Stimulated activated memory B cell treated with anti-CD40 and anti-IgM and Interleukin-4, amounts not matched to agents 10 μg/mL and 1 μg/mL and 100 μg/mL, for 72 hours (primary cell): Measurements from ENCODE around the gene KLHDC8A.
"Not testable (repeated sequence)": the region's sequence is repeated elsewhere in the genome, so short reads cannot be mapped to it uniquely, and the experiment has no call there.

ENCODE experiments used
- ATAC-seq: fragments of 150-1000 bp; cut with Tn5 transposase; 2 replicates; pipeline ENCODE4 v1.10.0; 2021
- H3K27ac Mint-ChIP-seq: one replicate; pipeline ENCODE4 v1.8.0; 2022; ENCODE audit warnings: mild to moderate bottlenecking, mixed read lengths
- H3K27me3 Mint-ChIP-seq: one replicate; pipeline ENCODE4 v1.8.0; 2022; ENCODE audit warnings: mixed read lengths
- H3K36me3 Mint-ChIP-seq: one replicate; pipeline ENCODE4 v1.8.0; 2022; ENCODE audit warnings: mixed read lengths
- H3K4me1 Mint-ChIP-seq: one replicate; pipeline ENCODE4 v1.8.0; 2022; ENCODE audit warnings: mixed read lengths
- H3K4me3 Mint-ChIP-seq: one replicate; pipeline ENCODE4 v1.8.0; 2022; ENCODE audit warnings: mild to moderate bottlenecking, moderate library complexity, mixed read lengths
- H3K9me3 Mint-ChIP-seq: one replicate; pipeline ENCODE4 v1.8.0; 2022; ENCODE audit warnings: mixed read lengths

The KLHDC8A gene

DNA sequence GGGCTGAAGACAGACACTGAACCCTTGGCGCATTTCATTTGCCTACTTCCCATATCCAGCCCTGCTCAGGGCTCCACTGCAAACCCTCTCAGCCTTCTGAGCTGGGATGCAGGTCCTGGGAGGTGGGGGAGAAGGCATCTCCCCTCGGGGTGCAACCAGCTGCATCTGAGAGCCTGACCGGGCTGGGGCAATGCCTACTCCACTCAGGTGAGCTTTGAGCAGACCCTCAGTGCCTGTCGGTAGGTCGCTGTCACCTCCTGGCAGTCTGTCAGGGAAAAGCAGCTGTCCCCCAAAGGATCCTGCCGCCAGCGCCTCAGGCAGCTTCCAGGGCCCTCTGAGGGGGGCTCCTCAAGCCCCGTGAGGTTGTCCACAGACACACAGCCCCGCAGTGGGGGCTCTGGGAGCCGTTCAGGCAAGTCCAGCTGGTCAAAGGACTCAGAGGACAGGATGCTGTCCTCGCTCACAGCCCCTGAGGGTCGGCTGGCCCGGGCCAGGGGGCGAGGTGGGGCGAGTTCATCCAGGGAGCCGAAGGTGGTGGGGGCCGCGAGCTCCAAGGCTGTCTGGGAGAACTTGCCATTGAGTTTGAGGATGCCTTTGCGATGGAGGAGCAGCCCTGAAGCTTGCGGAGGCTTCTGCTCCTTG lies 53.4 kb downstream of the KLHDC8A start:
- no peak overlapping the region for H3K27ac Mint-ChIP-seq
- ATAC-seq = no peak
- H3K36me3 Mint-ChIP-seq = peaks cover 70% of the 10 kb centered on the region
- no peaks in the 10 kb centered on the region for H3K9me3 Mint-ChIP-seq
- no peaks in the 10 kb centered on the region for H3K27me3 Mint-ChIP-seq
- H3K4me3 Mint-ChIP-seq = no peak overlapping the region
- peaks cover 59% of the 10 kb centered on the region for H3K4me1 Mint-ChIP-seq

DNA sequence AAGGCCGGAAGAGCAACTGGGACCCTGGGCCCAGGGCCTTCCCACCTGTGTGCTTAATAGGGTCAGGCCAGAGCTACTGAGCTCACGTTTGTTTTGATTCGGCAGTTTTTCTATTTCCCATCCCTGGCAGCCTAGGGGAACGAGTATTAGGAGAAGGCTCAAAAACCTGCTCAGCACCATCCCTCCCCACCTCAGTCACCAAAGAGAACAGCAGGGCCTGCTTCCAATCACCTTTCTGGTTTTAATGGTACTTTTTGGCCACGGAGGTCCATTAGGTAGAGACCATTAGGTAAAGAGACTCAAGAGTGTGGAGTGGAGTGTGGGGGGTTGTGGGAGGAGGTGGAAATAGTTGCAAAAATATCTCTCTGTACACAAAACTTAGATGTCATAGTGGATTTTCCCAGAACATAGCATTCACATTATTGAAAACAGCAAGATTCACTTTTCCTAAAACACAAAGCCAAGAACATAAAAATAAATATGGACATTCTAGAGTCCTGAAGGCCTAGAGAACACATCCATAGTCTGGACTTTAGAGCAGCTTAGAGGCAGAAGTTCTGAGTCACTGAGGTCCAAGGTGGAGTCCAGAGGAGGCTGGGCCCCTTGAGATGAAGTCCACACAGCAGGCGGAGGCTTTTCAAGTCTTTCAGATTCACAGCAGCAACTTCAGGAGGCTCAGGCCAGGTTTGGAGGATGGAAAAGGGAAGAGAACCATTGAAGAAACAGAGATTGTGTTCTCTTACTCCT lies 54.7 kb downstream of the KLHDC8A start:
- Mint-ChIP-seq H3K27me3 (no peaks in the 10 kb centered on the region), H3K27ac (peak overlapping the region; percentile 56), H3K4me1 (peaks cover 58% of the 10 kb centered on the region)

DNA sequence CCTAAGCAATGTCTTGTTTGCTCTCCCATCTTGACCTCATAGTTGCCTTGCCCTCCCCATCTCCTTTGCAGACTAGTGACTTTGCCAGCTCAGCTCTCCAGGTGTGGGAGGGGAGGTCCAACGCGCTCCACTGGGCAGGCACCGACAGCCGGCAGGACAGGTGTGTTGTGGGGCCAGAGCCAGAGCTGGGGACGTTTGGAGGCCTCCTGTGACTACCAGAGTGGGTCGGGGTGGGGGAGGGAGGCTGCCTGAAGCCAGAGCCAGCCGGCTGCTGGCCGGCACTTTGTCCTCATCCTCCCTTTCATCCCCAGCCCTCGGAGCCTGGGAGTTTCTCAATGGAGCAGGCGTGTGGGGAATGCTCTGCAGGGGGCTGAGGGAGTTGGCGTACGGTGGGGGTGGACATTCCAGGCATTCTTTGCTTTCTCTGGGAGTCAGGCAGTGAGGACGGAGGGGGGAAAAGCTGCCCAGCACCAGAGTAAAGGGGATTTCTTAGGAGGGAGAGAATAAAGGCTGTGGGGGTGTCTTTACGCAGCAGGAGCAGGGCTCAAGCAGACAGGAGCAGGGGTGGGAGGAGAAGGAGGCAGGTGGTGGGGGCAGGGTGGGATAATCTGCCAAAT lies 55.4 kb downstream of the KLHDC8A start:
- peak overlapping the region; percentile 56 for H3K27ac Mint-ChIP-seq

More for the DNA sequence above, 54.7 kb downstream of the KLHDC8A start:
- Mint-ChIP-seq H3K4me3 (no peak overlapping the region), H3K36me3 (peaks cover 56% of the 10 kb centered on the region), H3K9me3 (no peaks in the 10 kb centered on the region)
- no peak for ATAC-seq

DNA sequence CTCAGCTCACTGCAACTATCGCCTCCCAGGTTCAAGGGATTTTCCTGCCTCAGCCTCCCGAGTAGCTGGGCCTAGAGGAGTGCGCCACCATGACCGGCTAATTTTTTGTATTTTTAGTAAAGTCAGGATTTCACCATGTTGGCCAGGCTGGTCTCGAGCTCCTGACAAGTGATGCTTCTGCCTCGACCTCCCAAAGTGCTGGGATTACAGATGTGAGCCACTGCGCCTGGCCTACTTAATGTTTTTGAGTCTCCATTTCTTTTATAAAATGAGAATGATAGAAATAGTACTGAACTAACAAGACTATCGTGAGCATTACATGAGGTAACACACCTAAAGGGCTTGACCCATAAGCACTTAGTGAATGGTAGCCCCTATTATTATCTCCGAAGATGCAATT lies 56.6 kb downstream of the KLHDC8A start:
- Mint-ChIP-seq H3K27ac (peak overlapping the region; percentile 56), H3K27me3 (no peaks in the 10 kb centered on the region), H3K9me3 (no peaks in the 10 kb centered on the region), H3K4me1 (peaks cover 68% of the 10 kb centered on the region), H3K4me3 (no peak overlapping the region), H3K36me3 (peaks cover 37% of the 10 kb centered on the region)
- ATAC-seq = no peak

More for the DNA sequence above, 55.4 kb downstream of the KLHDC8A start:
- peaks cover 49% of the 10 kb centered on the region for H3K36me3 Mint-ChIP-seq
- H3K9me3 Mint-ChIP-seq = no peaks in the 10 kb centered on the region
- H3K4me1 Mint-ChIP-seq = peaks cover 59% of the 10 kb centered on the region
- H3K4me3 Mint-ChIP-seq = peak overlapping the region; percentile 45
- peak; percentile 82 for ATAC-seq
- H3K27me3 Mint-ChIP-seq = no peaks in the 10 kb centered on the region

DNA sequence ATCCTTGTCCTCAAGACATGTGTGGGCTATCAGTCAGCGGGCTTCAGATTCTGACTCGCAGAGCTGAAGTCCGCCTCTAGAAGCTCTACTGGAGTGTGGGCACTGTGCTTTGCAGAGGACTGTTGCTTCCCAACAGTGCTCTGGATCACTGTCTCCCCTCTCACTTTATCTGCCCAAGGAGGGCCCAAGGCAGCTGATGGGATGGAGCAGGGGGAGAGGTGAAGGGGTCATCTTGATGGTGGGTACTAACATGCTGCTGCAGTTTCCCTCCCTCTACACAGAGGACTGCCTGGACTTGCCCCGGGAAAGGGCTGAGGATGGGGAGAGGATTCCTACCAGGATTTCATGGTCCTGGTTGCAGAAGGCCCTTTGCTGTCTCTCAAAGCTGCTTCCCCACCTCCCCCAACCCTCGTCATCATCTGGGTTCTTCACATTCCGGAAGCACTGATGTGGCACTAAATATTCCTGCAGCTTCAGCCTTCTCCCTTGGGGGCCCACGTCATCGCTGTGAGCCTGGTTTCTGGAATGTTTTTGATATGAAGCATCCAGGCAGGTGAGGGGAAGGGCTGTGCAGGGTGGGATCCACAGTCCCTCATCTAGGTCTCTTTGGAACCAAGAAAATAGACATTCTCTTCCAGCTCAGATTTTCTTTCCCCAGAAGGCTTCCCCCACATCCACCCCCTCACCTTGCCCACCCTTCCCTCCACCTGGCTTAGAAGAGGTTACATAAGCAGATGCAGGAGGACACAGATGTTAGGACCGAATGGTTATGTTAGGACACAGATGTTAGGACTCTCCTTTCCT lies 58.3 kb downstream of the KLHDC8A start:
- H3K4me1 Mint-ChIP-seq = peaks cover 76% of the 10 kb centered on the region
- H3K9me3 Mint-ChIP-seq = no peaks in the 10 kb centered on the region
- H3K4me3 Mint-ChIP-seq = no peak overlapping the region

DNA sequence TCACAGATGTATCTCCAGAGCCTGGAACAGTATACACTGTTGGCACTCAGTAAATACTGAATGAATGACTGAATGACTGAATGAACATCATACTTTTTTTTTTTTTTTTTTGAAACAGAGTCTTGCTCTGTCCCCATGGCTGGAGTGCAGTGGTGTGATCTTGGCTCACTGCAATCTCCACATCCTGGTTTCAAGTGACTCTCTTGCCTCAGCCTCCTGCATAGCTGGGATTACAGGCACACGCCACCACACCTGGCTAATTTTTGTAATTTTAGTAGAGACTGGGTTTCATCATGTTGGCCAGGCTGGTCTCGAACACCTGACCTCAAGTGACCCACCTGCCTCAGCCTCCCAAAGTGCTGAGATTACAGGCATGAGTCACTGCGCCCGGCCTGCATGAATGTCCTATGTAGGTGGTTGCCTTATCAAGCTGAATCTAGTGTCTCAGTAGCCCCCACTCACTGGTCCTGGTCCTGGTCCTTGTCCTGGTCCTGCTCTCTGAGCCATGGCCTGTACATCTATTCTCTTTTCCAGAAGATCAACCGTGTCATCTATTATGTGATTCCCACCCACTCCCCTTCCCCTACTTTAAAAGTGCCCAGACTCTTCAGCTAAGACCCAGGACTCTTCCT lies 59.1 kb downstream of the KLHDC8A start:
- H3K36me3 Mint-ChIP-seq = peaks cover 14% of the 10 kb centered on the region
- H3K4me1 Mint-ChIP-seq = peaks cover 74% of the 10 kb centered on the region
- not testable (repeated sequence) for H3K4me3 Mint-ChIP-seq, H3K9me3 Mint-ChIP-seq, ATAC-seq, H3K27me3 Mint-ChIP-seq
- H3K27ac Mint-ChIP-seq = peak overlapping the region; percentile 50

More for the DNA sequence above, 58.3 kb downstream of the KLHDC8A start:
- Mint-ChIP-seq H3K27ac (peak overlapping the region; percentile 50), H3K36me3 (peaks cover 20% of the 10 kb centered on the region), H3K27me3 (no peaks in the 10 kb centered on the region)
- no peak for ATAC-seq

DNA sequence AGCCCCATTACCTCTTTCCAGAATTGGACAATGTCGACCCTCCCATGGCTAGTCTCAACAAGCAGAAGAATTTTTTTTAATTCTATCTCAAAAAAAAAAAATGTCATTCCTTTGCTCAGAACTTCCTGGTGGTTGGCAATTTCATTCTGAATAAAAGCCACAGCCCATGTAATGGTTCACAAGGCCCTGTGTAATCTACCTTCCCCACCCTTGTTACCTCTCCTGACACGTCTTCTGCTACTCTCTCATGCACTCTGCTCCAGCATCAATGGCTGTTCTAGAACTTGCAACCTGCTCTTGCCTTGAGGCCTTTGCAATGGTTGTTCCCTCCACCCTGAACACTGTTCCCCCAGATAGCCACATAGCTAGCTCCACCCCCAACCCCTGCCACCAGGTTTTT lies 60.6 kb downstream of the KLHDC8A start:
- Mint-ChIP-seq H3K27ac (peak overlapping the region; percentile 50), H3K9me3 (no peaks in the 10 kb centered on the region), H3K36me3 (peaks cover under 1% of the 10 kb centered on the region), H3K4me3 (no peak overlapping the region), H3K27me3 (no peaks in the 10 kb centered on the region), H3K4me1 (peaks cover 73% of the 10 kb centered on the region)
- ATAC-seq = no peak

DNA sequence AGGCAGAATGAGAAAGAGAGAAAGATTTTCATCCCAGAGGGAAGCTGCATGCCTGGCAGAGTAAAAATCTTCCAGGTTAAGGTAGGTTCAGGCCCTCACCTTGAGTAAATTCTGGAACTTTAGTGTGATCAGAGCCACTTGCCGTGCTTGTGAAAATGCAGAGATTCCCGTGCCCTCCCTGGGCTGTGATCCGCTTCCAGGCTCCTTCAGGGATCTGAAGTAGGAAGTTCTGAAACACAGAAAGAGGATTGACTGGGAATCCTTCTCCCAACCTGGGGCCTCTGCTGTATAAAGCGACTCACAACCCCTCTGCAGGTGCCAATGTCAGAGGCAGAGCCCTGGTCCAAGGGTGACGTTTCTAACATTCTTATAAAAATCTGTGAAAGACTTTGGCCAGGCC lies 61.8 kb downstream of the KLHDC8A start:
- no peak for ATAC-seq
- H3K9me3 Mint-ChIP-seq = no peaks in the 10 kb centered on the region
- H3K4me1 Mint-ChIP-seq = peaks cover 62% of the 10 kb centered on the region
- peak overlapping the region; percentile 58 for H3K27ac Mint-ChIP-seq
- H3K27me3 Mint-ChIP-seq = no peaks in the 10 kb centered on the region
- H3K36me3 Mint-ChIP-seq = no peaks in the 10 kb centered on the region
- no peak overlapping the region for H3K4me3 Mint-ChIP-seq

DNA sequence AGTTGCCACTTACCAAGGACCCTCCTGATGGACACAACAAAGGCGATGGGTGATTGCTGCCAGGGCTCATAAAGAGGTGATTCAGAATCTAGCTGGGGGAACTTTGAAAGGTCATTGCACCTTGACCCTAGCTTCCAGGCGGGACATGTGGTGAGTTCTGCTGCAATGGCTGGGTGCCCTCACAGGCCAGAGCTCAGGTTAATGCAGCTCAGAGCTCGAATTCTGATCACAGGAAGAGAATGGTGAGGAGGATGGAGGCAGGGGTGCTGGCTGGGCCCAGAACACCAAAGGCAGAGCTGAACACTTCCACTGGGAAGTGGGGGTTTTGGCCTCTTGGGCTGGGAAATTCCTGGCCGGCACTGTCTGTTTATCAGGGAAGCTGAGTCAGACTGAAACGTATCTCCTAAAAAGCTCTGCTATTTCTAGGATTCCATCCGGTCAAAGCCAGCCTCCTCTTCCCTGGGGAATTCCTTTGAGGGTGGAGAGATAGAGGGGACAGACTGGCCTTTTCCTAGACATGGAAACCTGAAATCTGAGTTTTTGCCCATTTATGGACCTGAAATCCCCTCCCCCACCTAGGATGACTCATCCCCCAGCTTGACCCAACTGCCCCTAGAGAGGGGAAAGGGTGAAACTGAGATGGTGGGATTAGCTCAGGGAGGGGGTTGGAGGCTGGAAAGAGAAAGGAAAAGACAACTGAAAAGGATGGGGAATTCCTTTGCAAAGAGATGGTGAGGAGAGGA lies 62.4 kb downstream of the KLHDC8A start:
- no peak overlapping the region for H3K4me3 Mint-ChIP-seq
- peak; percentile 18 for ATAC-seq
- H3K27me3 Mint-ChIP-seq = no peaks in the 10 kb centered on the region
- no peaks in the 10 kb centered on the region for H3K9me3 Mint-ChIP-seq
- no peaks in the 10 kb centered on the region for H3K36me3 Mint-ChIP-seq
- peaks cover 63% of the 10 kb centered on the region for H3K4me1 Mint-ChIP-seq
- peak overlapping the region; percentile 58 for H3K27ac Mint-ChIP-seq

DNA sequence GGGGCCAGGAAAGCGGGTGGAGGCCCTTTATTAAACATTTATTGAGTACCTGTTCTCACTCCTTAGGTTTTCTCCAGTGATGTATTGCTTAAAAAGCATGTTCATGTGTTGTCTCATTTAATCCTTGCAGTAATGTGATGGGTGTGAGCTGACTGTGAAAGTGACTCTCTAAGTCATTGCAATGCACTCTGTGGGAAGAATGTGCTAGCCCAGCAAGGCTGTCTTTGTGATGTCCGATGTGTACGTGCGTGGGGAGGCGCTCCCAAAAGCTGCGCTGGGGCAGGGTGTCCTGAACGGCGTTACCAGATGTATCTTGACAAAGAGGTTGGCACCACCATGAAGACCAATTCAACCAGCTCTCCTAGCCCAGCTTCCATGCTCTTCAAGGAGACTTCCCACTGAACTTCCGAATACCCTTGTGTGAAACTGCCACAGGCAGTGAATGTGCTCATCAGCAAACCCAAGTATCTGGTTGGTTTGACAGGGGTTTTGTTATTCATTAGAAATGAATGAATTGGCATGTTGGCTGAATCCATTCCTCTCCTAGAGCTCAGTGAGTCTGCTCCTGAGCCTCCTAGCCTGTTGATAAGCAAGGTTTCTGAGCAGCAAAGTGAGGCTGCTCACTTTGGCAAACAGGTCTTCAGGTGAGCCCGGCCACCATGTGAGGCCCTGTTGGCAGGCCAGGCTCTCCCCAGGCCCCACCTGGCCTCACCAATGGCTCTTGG lies 63.2 kb downstream of the KLHDC8A start:
- Mint-ChIP-seq H3K27me3 (no peaks in the 10 kb centered on the region), H3K36me3 (no peaks in the 10 kb centered on the region), H3K4me1 (peaks cover 67% of the 10 kb centered on the region), H3K9me3 (no peaks in the 10 kb centered on the region), H3K4me3 (no peak overlapping the region), H3K27ac (peak overlapping the region; percentile 58)
- no peak for ATAC-seq

DNA sequence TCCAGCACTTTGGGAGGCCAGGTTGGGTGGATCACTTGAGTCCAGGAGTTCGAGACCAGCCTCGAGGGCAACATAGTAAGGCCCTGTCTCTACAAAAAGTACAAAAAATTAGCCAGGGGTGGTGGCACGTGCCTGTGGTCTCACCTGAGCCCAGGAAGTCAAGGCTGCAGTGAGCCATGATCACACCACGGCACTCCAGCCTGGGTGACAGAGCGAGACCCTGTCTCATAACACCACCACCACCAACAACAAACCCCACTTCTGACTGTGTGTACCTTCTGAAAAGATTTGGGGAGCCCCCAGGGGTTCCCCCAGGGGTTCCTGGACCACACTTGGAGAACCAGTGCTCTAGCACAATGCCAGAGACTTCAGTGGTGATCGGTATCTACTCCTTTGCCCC lies 65.1 kb downstream of the KLHDC8A start:
- peak; percentile 9 for ATAC-seq
- Mint-ChIP-seq H3K27me3 (no peaks in the 10 kb centered on the region), H3K9me3 (no peaks in the 10 kb centered on the region), H3K4me1 (peaks cover 74% of the 10 kb centered on the region), H3K36me3 (no peaks in the 10 kb centered on the region), H3K27ac (peak overlapping the region; percentile 58), H3K4me3 (no peak overlapping the region)

DNA sequence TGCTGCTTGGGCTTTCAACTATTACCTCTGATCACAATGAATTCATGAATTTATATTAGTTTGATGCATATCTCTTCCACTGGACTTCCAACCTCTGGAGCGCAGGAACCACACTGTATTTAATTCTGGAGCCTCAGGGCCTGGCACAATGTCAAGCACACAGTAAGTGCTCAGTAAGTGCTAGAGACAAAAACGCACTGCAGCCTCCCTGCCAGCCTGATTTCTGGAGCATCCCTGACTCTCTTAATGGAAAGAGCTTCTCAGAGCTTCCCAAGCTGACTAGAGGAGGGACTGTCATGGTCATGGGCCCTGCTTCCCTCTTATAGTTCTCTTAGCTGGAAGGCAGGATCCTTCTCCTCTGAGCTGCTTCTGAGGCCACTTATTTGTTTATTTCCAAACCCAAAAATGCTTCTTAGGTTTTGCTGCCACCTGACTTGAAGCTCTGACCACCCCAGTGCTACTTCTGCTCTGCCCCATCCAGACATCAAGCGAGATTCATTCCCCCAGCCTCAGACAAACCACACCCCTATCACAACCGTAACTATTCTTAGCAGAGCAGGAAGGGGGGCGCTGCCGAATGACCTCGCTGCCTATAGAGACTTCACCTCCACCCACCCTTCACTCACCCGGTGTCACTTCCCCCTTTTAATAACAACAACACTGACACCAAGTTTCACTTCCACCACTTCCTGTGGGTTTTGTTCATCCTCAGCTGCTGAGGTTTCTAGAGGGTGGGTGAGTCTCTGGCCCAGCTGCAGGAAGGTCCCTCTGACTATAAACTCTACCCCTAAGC lies 68.8 kb downstream of the KLHDC8A start:
- peak overlapping the region; percentile 49 for H3K4me3 Mint-ChIP-seq
- H3K27me3 Mint-ChIP-seq = no peaks in the 10 kb centered on the region
- peak overlapping the region; percentile 94 for H3K27ac Mint-ChIP-seq
- no peaks in the 10 kb centered on the region for H3K36me3 Mint-ChIP-seq
- peak; percentile 90 for ATAC-seq
- peaks cover 76% of the 10 kb centered on the region for H3K4me1 Mint-ChIP-seq
- no peaks in the 10 kb centered on the region for H3K9me3 Mint-ChIP-seq

DNA sequence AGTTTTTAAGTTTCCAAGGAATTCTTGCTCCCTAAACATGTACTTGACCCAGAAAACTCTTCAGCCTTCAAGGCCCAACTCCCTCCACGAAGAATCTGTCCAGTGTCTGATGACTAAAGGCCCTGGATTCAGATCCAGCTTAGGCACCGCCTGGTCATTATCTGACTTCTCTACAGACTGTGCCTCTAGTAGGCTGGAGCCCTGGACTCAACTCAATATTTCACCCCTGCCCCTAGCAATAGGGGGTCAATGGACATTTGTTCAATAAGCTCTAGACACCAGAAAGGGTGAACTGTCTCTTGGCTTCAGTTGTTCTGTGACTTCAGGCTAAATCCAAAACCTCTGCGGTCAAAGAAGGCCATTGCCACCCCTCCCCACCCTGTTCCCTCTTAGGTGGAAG lies 69.6 kb downstream of the KLHDC8A start:
- Mint-ChIP-seq H3K27ac (peak overlapping the region; percentile 94), H3K9me3 (no peaks in the 10 kb centered on the region), H3K36me3 (no peaks in the 10 kb centered on the region), H3K4me3 (no peak overlapping the region), H3K4me1 (peaks cover 78% of the 10 kb centered on the region), H3K27me3 (no peaks in the 10 kb centered on the region)
- ATAC-seq = no peak
